ENCODE results near the gene OR10P1.
"Not testable (repeated sequence)": the region's sequence is repeated elsewhere in the genome, so short reads cannot be mapped to it uniquely, and the experiment has no call there.

OR10P1 gene, protein sequence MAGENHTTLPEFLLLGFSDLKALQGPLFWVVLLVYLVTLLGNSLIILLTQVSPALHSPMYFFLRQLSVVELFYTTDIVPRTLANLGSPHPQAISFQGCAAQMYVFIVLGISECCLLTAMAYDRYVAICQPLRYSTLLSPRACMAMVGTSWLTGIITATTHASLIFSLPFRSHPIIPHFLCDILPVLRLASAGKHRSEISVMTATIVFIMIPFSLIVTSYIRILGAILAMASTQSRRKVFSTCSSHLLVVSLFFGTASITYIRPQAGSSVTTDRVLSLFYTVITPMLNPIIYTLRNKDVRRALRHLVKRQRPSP

GRCh38 chr12:55636853-55637252, at the start of gene OR10P1:
Gene OR10P1 (plus strand): TSS chr12:55636892. CDS start chr12:55636892, 0 bp downstream.
- DNase-seq (ENCODE audit: low read depth in 2 of 2) = no peak

GRCh38 chr12:55590152-55590551, 46.5 kb upstream of the OR10P1 start:
- not testable (repeated sequence) for DNase-seq (ENCODE audit: low read depth in 2 of 2)

- DNase-seq (ENCODE audit: low read depth in 2 of 2) = no peak
Measured at GRCh38 chr12:55607821-55608594, 28.7 kb upstream of the OR10P1 start.

GRCh38 chr12:55610598-55610997, 26.1 kb upstream of the OR10P1 start:
- DNase-seq (ENCODE audit: low read depth in 2 of 2) = no peak

- no peak for DNase-seq (ENCODE audit: low read depth in 2 of 2)
Measured at GRCh38 chr12:55612646-55613045, 24.0 kb upstream of the OR10P1 start.

DNA sequence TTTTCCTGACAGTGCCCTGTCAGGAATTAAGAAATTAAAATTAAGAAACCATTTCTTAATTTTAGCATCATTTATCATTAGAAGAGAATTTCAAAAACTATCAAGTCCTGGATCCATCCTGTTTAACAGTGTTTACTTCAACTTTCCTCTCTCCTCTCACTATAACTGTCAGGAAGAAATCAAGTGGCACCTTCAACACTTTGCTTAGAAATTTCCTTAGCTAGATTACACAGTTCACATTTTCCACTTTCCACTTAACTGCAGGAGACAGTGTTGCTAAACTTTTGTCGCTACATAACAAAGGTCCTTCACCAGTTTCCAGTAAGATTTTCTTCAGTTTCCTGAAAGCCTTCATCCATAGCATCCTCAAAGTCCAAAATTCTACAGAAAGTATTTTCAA, 21.9 kb upstream of the OR10P1 start:
- no peak for DNase-seq (ENCODE audit: low read depth in 2 of 2)

- peak in 1 of 2 donors; percentile 32 for DNase-seq (ENCODE audit: low read depth in 2 of 2)
Measured at GRCh38 chr12:55619354-55620138, 17.1 kb upstream of the OR10P1 start.

- no peak for DNase-seq (ENCODE audit: low read depth in 2 of 2)
Measured at GRCh38 chr12:55624056-55624455, 12.6 kb upstream of the OR10P1 start.

- no peak for DNase-seq (ENCODE audit: low read depth in 2 of 2)
Measured at GRCh38 chr12:55626154-55626553, 10.5 kb upstream of the OR10P1 start.

DNA sequence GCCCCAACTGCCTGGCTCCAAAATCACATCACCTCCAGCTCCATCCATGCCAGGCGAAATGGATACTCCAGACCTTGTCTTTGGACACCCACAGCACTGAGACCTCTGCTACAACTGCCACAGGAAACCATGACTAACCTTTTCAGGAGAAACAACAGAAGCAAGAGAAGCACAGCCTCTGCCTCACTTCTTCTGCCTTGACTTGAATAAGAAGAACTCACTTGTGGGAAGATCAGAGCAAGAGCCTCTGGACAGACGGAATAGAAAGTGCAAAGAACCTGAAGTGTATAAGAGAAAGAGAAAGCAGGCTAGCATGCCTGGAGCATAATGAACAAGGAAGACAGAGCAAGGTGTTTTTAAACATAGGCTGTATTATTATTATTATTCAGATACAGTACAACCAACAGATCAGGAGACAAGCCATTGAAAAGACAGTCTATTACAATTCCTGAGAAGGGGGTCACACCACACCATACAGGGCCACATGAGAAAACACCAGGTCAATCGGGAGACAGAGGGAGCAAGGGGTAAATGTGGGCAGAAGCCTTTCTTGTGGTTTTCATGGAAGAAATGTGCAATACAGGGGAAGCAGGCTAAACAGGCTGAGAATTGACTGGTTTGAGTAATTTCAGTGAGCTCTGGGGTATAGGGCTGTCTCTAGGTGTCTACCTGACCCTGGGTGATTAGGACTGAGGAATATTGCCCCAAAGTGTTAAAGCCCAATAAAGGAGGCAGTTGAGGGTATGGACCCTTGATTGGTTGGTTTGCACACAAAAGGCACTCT, 7.4 kb upstream of the OR10P1 start:
- no peak for DNase-seq (ENCODE audit: low read depth in 2 of 2)

GRCh38 chr12:55631056-55631455, 5.6 kb upstream of the OR10P1 start:
- no peak for DNase-seq (ENCODE audit: low read depth in 2 of 2)

DNA sequence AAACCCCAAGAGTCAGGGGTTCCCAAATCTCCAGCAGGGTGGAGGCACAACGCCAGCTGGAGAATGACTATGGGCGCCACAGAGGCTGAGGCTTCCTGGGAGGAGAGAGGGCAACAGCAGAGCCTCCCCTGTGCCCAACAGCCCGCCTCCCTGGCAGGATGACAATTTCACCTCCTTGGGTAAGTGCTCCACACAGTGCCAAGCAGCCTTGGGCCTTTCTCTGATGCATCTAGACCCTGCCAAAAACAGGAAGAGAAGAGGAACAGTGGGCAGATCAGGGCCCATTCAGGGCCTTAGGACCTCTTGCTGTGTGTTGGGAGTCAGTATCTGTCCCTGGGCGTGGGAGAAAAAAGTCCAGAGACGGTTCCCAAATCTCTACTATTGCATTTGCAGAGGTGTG, 5.0 kb upstream of the OR10P1 start:
- no peak for DNase-seq (ENCODE audit: low read depth in 2 of 2)

DNA sequence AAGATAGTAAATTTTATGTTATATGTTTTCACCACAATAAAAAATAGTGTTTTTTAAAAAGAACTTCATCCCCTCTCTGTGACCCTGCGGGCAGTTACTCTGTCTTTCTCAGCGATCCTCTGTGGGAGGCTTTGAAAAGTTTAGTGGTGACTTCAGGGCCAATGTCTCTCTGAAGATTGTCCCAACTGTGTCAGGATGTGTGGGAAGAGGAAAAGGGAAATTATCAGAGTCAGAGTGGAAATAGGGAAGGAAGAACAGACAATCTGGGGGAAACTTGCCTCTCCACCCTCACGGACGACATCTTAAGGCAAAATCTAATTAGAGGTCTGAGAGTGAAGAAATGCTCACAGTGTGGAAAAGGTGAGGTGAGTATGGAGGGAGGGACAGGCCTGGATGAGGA, 3.5 kb upstream of the OR10P1 start:
- no peak for DNase-seq (ENCODE audit: low read depth in 2 of 2)

DNA sequence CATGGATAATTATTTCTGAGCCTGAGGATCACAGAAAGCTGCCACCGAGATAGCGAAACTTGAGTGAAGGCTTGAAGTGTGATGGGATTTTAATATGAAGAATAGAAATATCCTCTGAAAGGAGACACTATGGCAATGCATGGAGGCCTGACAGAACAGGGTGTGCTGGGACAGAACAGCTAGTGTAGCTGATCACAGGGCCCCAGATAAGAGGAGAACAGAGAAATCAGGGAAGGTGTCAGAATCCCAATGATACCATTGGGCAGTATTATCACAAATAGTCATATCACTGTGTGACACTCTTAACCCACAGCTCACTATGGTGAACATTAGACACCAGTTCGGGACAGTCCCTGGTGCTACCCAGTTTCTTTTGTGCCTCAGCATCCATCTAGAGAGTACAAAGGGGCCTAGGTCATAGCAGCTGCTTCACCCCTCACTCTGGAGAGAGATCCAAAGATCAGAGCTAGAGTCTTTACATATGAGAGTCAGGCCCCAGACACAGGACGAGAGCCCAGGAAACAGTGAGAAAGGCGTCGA, 506 bp upstream of the OR10P1 start:
- no peak for DNase-seq (ENCODE audit: low read depth in 2 of 2)

- DNase-seq (ENCODE audit: low read depth in 2 of 2) = no peak
Measured at GRCh38 chr12:55637467-55637866, 775 bp downstream of the OR10P1 start.

DNA sequence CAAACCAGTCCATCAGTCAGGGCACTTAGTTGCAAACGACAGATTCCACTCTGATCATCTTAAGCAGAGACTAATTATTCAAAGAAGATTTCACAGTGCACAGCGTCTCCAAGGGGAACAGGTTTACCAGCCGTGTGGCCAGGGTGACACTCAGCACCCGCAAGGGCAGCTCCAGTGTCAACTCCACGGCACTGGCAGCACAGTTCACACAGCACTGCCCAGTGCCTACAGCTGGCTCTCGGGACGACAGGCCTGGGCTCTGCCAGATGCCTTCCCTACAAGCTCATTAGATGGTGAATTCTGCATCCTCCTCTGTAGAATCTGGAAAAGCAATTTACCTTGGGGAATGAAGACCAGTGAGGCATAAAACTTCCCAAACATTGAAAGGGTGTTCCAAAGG, 4.9 kb downstream of the OR10P1 start:
- no peak for DNase-seq (ENCODE audit: low read depth in 2 of 2)

- DNase-seq (ENCODE audit: low read depth in 2 of 2) = no peak
Measured at GRCh38 chr12:55642267-55642666, 5.6 kb downstream of the OR10P1 start.

- no peak for DNase-seq (ENCODE audit: low read depth in 2 of 2)
Measured at GRCh38 chr12:55642669-55643068, 6.0 kb downstream of the OR10P1 start.

DNA sequence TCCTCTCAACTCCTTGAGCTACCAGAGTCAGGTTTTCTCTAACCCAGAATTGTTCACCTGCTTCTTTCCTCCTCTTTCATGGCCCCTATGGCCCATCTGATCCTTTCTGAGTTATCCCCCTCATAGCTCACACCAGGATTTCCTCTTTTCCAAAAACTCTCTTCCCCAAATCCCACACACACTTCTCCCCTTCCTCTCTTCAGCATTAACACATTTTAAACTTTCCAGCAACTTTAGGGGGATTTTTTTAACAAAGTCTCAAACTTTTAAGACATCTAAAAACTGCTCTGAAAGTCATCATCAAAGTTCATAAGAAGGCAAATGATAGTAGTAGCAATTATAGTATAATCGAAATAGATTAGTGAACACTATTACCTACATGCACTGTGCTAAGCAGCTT, 7.9 kb downstream of the OR10P1 start:
- DNase-seq (ENCODE audit: low read depth in 2 of 2) = no peak

DNA sequence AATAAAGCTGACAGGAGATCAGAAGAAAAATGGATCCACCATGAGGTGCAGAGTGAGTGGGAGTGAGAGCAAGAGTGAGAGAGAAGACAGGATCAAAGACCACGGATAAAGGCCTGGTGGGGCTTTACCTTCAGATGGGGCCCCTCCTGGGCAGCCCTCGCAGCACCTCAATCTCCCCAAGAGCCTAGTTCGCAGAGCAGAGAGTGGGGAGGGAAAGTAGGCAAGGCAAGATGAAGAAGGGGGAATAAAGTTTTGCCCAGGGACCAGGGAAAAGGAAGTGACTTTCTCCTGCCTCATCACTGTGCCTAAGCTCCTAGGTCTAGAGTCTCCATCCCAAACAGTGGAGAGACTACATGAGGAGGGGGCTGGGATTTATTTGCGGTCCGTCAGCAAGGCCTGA, 10.3 kb downstream of the OR10P1 start:
- no peak for DNase-seq (ENCODE audit: low read depth in 2 of 2)

DNA sequence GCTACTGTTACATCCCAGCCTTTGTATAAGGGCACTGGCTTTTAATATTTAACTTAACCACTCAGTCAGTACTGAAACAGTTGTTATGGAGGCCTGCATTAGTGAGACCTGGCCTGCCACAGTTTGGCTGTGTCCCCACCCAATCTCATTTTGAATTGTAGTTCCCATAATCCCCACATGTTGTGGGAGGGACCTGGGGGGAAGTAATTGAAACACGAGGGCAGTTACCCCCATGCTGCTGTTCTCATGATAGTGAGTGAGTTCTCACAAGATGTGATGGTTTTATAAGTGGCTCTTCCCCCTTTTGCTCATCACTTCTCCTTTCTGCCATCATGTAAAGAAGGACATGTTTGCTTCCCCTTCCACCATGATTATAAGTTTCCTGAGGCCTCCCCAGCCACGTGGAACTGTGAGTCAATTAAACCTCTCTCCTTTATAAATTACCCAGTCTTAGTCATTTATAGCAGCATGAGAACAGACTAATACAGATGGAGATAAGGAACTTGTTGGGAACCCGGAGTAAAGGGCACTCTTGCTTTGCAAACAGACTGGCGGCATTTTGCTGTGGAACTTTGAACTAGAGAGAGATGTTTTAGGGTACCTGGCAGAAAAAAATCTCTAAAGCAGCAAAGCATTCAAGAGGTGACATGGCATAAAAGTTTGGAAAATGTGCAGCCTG, 14.1 kb downstream of the OR10P1 start:
- not testable (repeated sequence) for DNase-seq (ENCODE audit: low read depth in 2 of 2)
